ENCODE measurements around the gene XPO5. TPM values are rescaled to one million over a fixed set of nuclear protein-coding genes. Genes with fewer than 3 reads are reported as not detected.

The XPO5 gene
- total RNA-seq, 1 donor from 2014 or later: 20.3 TPM

GRCh38 chr6:43517505-43518357 is 58.1 kb downstream of the XPO5 start:
- Histone ChIP-seq H3K9me3 (replicated peaks) (no peaks in the 10 kb centered on the region), H3K4me1 (peaks cover 87% of the 10 kb centered on the region), H3K36me3 (peaks cover 65% of the 10 kb centered on the region), H3K27ac (replicated peaks) (peak overlapping the region; percentile 93), H3K4me3 (peak overlapping the region; percentile 92), H3K27me3 (ENCODE audit: low read depth) (no peaks in the 10 kb centered on the region)
- no peak for TF ChIP-seq CTCF (IDR thresholded peaks at IDR 0.05; ENCODE audit: borderline replicate concordance)
- intact Hi-C loops (cut with micrococcal nuclease): no loop called here
- no peak for DNase-seq

GRCh38 chr6:43516697-43517504 is 58.9 kb downstream of the XPO5 start, which contains the start of the genes POLR1C and YIPF3:
Gene POLR1C, plus strand, starts transcription at chr6:43517089. Its CDS starts 21 bp downstream, at chr6:43517110.
Gene YIPF3, minus strand, starts transcription at chr6:43516926. Its CDS starts 119 bp downstream, at chr6:43516807.
- Histone ChIP-seq H3K27me3 (ENCODE audit: low read depth) (no peaks in the 10 kb centered on the region), H3K36me3 (peaks cover 65% of the 10 kb centered on the region), H3K4me1 (peaks cover 87% of the 10 kb centered on the region), H3K27ac (replicated peaks) (peak within 1 kb of the TSS; percentile 93), H3K9me3 (replicated peaks) (no peaks in the 10 kb centered on the region), H3K4me3 (peak within 1 kb of the TSS; percentile 92)
- TF ChIP-seq CTCF (IDR thresholded peaks at IDR 0.05; ENCODE audit: borderline replicate concordance): no peak
- DNase-seq: peak; percentile 97
- intact Hi-C loops (cut with micrococcal nuclease): no loop called here

- DNase-seq: no peak
- no peaks in the 10 kb centered on the region for H3K9me3 ChIP-seq (replicated peaks)
- peaks cover 64% of the 10 kb centered on the region for H3K36me3 ChIP-seq
- peak overlapping the region; percentile 93 for H3K27ac ChIP-seq (replicated peaks)
- intact Hi-C loops (cut with micrococcal nuclease): no loop called here
- no peaks in the 10 kb centered on the region for H3K27me3 ChIP-seq (ENCODE audit: low read depth)
- no peak for TF ChIP-seq CTCF (IDR thresholded peaks at IDR 0.05; ENCODE audit: borderline replicate concordance)
- peak overlapping the region; percentile 92 for H3K4me3 ChIP-seq
- peaks cover 87% of the 10 kb centered on the region for H3K4me1 ChIP-seq
Measured at GRCh38 chr6:43516367-43516696, 59.5 kb downstream of the XPO5 start.

- no peak for DNase-seq
- H3K27ac ChIP-seq (replicated peaks): peak overlapping the region; percentile 93
- H3K36me3 ChIP-seq: peaks cover 64% of the 10 kb centered on the region
- H3K4me1 ChIP-seq: peaks cover 88% of the 10 kb centered on the region
- no peaks in the 10 kb centered on the region for H3K27me3 ChIP-seq (ENCODE audit: low read depth)
- no peaks in the 10 kb centered on the region for H3K9me3 ChIP-seq (replicated peaks)
- intact Hi-C loops (cut with micrococcal nuclease): no loop called here
- H3K4me3 ChIP-seq: peak overlapping the region; percentile 92
- no peak for TF ChIP-seq CTCF (IDR thresholded peaks at IDR 0.05; ENCODE audit: borderline replicate concordance)
Measured at GRCh38 chr6:43515808-43516207, 60.0 kb downstream of the XPO5 start.

GRCh38 chr6:43511824-43512415 is 63.9 kb downstream of the XPO5 start:
- H3K27me3 ChIP-seq (ENCODE audit: low read depth): peaks cover 6% of the 10 kb centered on the region
- DNase-seq: peak; percentile 65
- peaks cover 47% of the 10 kb centered on the region for H3K36me3 ChIP-seq
- H3K4me3 ChIP-seq: no peak overlapping the region
- intact Hi-C loops (cut with micrococcal nuclease): no loop called here
- H3K9me3 ChIP-seq (replicated peaks): no peaks in the 10 kb centered on the region
- peak overlapping the region; percentile 82 for H3K27ac ChIP-seq (replicated peaks)
- H3K4me1 ChIP-seq: peaks cover 88% of the 10 kb centered on the region
- TF ChIP-seq CTCF (IDR thresholded peaks at IDR 0.05; ENCODE audit: borderline replicate concordance): no peak

Data from left ventricle myocardium inferior (tissue), 1 donor.